ENCODE results near the gene AGBL5. TPM values are rescaled to one million over a fixed set of nuclear protein-coding genes. Genes with fewer than 3 reads are reported as not detected.

Gene AGBL5
- total RNA-seq, 1 experiment from 2014 or later = 40.0 TPM

DNA sequence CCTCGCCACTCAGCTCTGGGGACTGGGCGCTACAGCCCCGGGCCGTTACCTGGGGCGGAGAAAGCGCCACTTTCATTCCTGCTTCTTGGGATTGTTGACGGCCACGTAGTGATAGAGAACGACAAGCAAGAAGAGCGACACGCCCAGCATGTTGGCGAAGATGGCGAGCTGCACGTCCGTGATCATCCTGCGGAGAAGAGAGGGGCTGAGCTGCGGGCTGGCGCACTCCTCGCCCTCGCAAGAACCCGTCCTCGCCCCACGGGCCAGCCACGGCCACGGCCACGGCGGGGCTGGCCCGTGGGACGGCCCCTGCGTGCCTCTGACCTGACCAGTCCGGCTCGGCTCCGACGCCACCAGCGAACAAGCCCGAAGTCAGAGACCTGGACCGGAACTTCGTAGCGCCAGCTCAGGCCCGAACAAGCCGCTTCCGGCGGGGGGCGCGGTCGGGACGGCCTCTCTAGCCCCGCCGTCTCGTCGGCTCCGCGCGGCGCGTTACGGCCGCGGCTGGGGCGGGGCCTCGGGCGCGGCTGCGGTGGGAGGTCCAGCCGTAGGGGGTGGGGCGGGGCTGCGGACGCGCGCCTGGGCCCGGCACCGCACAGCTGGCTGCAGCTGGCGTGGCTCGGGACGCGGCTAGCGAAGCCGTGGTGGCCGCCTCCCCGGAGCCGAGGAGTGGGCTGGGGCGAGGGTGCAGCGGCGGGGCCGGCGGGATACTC is 20.0 kb downstream of the AGBL5 start, which contains the start of gene OST4 (continued):
- TF ChIP-seq YY1 (IDR thresholded peaks at IDR 0.05; ENCODE audit: extremely low read depth, insufficient replicate concordance, low read depth, low read length) (peak; percentile 76), ZFX (IDR thresholded peaks at IDR 0.05) (peak; percentile 55; the same call in 1 of the 2 replicates)

DNA sequence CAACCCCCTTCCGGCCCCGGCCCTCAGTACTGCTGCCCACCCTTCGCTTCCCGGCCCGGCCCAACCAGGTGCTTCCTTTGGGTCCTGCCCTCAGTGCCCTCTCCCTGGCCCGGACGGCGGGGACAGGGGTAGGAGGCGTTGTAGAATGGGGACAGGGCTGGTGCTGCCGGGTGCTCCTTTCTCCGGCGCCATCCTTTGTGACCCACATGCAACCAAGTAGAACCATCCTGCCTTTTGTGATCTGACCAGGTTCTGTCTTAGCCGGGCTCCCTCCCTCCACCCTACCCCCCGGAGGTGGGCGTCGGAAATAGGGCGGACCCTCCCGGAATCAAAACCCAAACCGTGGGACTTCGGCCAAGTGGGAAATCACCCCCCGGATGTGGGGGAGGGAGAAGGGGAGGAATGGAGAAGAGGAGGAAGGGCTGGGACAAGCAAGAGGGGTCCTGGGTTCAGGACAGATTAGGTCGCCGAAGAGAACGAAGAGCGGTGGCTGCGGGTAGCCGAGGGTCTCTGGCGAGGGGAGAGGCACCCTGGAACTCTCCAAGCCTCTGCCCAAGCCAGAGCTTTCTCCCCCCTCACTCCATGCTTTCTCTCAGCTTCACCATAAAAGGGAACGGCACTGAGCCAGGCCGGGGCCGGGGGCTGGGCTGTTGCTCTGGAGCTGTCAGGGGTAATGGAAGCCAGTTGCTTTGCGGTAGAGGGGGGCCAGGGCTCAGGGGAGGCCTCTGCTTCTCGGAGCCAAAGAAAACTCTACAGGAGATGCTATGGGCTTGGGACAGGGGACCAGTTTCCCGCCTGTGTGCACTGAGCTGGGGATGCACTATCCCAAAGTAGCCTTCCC is 20.7 kb downstream of the AGBL5 start:
- no TSS peak for BruUV-seq (replicated peaks)
- H3K27ac ChIP-seq (ENCODE audit: low read depth, low read length) = peak overlapping the region; percentile 55; the same call in 1 of the 2 replicates
- no peaks in the 10 kb centered on the region for H3K9me3 ChIP-seq (ENCODE audit: control insufficient read depth in 1 of 2, insufficient read depth in 1 of 2, low read depth in 1 of 2, low read length in 2 of 2)
- H3K9me2 ChIP-seq (ENCODE audit: insufficient read depth) = no peaks in the 10 kb centered on the region
- ChIA-PET RAD21 (ENCODE audit: low non-redundant PET in 1 of 2, low total read pairs in 2 of 2, uncharacterized antibody in 2 of 2, unreplicated experiment in 2 of 2) (no interaction called here), CTCF (interaction anchor here (0.9 to 1.3 kb wide), 7 partner anchors 9 to 221 kb away, joined by 3 to 7 read pairs (median 3); partner anchors contain the start of genes AGBL5 and KHK), POLR2A (interaction anchor here (1.4 kb wide), 2 partner anchors 9 to 21 kb away, joined by 5 to 6 read pairs; partner anchors contain the start of gene AGBL5)
- H4K20me1 ChIP-seq (ENCODE audit: insufficient read depth) = no peaks in the 10 kb centered on the region
- H2AFZ ChIP-seq (ENCODE audit: low read depth, low read length, poor library complexity, severe bottlenecking) = no peak overlapping the region
- ATAC-seq (peak; percentile 53), DNase-seq (ENCODE audit: low read depth, low spot score) (no peak)
- H3K4me2 ChIP-seq (ENCODE audit: low read length) = peak overlapping the region; percentile 89
- H3K4me3 ChIP-seq (replicated peaks in 1 of 2; ENCODE audit: low read depth in 1 of 2, low read length in 2 of 2) = peak overlapping the region; percentile 48 to 98
- H3K9ac ChIP-seq (ENCODE audit: low read length) = peak overlapping the region; percentile 89
- intact Hi-C loops (cut with micrococcal nuclease) = no loop called here
- H3K36me3 ChIP-seq (ENCODE audit: control insufficient read depth in 1 of 2, insufficient read depth in 2 of 2, low read length in 2 of 2) = peaks cover 13 to 16% of the 10 kb centered on the region in 2 experiments; a peak in 2 of 4 replicates
- H3K27me3 ChIP-seq (ENCODE audit: insufficient read depth, low read length) = no peaks in the 10 kb centered on the region
- H3K79me2 ChIP-seq (ENCODE audit: insufficient read depth, low read length) = peaks cover 33% of the 10 kb centered on the region
- H3K4me1 ChIP-seq (ENCODE audit: control insufficient read depth in 1 of 2, insufficient read depth in 2 of 2, low read length in 2 of 2) = peaks cover 7 to 18% of the 10 kb centered on the region in 2 experiments
- TF ChIP-seq ZFX (IDR thresholded peaks at IDR 0.05) (0 out of 2 replicates have a peak, but pooled peaks have one; percentile 8), FOSL1 (IDR thresholded peaks at IDR 0.05; ENCODE audit: low read depth) (no peak), SIN3A (IDR thresholded peaks at IDR 0.05; ENCODE audit: low read depth) (no peak)

DNA sequence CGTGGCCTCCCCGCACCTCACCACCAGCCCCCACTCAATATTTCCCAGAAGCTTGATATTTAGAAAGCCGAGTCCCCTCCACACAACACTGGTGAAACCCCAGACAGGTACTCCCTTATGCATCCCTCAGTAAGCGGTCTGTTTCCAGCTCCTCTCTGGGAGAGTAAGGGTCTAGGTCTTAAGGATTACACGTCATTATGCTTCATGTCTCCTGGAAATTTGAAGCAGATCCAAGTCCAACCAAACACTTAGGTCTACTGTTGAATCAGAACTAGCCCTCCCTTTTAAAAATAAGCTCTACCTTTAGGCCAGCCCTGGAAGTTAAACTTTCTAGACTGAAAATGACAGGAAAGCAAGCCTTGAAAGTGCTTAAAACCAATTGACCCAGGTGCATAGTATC is 21.5 kb downstream of the AGBL5 start:
- peaks cover 9 to 16% of the 10 kb centered on the region in 2 experiments; a peak in 2 of 4 replicates for H3K36me3 ChIP-seq (ENCODE audit: control insufficient read depth in 1 of 2, insufficient read depth in 2 of 2, low read length in 2 of 2)
- H2AFZ ChIP-seq (ENCODE audit: low read depth, low read length, poor library complexity, severe bottlenecking) = no peak overlapping the region
- no peak overlapping the region for H3K4me2 ChIP-seq (ENCODE audit: low read length)
- no peak for DNase-seq (ENCODE audit: low read depth, low spot score)
- POLR2A ChIA-PET = no interaction called here
- BruUV-seq (replicated peaks) = no TSS peak
- CTCF ChIA-PET = interaction anchor here (1.2 kb wide), 1 partner anchor 8 kb away, joined by 6 read pairs; no protein-coding TSS in a partner anchor
- no peak overlapping the region for H3K4me3 ChIP-seq (replicated peaks in 1 of 2; ENCODE audit: low read depth in 1 of 2, low read length in 2 of 2)
- H3K79me2 ChIP-seq (ENCODE audit: insufficient read depth, low read length) = peaks cover 32% of the 10 kb centered on the region
- RAD21 ChIA-PET (ENCODE audit: low non-redundant PET in 1 of 2, low total read pairs in 2 of 2, uncharacterized antibody in 2 of 2, unreplicated experiment in 2 of 2) = no interaction called here
- peaks cover 7 to 18% of the 10 kb centered on the region in 2 experiments for H3K4me1 ChIP-seq (ENCODE audit: control insufficient read depth in 1 of 2, insufficient read depth in 2 of 2, low read length in 2 of 2)
- intact Hi-C loops (cut with micrococcal nuclease) = no loop called here
- ATAC-seq = no peak
- H3K27me3 ChIP-seq (ENCODE audit: insufficient read depth, low read length) = no peaks in the 10 kb centered on the region
- H3K27ac ChIP-seq (ENCODE audit: low read depth, low read length) = no peak overlapping the region
- H3K9me3 ChIP-seq (ENCODE audit: control insufficient read depth in 1 of 2, insufficient read depth in 1 of 2, low read depth in 1 of 2, low read length in 2 of 2) = no peaks in the 10 kb centered on the region
- H4K20me1 ChIP-seq (ENCODE audit: insufficient read depth) = no peaks in the 10 kb centered on the region
- no peak for TF ChIP-seq POLR2AphosphoS5 (IDR thresholded peaks at IDR 0.05; ENCODE audit: low read depth, low read length)
- TF ChIP-seq, protein P1, sequence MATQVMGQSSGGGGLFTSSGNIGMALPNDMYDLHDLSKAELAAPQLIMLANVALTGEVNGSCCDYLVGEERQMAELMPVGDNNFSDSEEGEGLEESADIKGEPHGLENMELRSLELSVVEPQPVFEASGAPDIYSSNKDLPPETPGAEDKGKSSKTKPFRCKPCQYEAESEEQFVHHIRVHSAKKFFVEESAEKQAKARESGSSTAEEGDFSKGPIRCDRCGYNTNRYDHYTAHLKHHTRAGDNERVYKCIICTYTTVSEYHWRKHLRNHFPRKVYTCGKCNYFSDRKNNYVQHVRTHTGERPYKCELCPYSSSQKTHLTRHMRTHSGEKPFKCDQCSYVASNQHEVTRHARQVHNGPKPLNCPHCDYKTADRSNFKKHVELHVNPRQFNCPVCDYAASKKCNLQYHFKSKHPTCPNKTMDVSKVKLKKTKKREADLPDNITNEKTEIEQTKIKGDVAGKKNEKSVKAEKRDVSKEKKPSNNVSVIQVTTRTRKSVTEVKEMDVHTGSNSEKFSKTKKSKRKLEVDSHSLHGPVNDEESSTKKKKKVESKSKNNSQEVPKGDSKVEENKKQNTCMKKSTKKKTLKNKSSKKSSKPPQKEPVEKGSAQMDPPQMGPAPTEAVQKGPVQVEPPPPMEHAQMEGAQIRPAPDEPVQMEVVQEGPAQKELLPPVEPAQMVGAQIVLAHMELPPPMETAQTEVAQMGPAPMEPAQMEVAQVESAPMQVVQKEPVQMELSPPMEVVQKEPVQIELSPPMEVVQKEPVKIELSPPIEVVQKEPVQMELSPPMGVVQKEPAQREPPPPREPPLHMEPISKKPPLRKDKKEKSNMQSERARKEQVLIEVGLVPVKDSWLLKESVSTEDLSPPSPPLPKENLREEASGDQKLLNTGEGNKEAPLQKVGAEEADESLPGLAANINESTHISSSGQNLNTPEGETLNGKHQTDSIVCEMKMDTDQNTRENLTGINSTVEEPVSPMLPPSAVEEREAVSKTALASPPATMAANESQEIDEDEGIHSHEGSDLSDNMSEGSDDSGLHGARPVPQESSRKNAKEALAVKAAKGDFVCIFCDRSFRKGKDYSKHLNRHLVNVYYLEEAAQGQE (IDR thresholded peaks at IDR 0.05; ENCODE audit: low read depth) = no peak
- no peak for TF ChIP-seq SP1 (IDR thresholded peaks at IDR 0.05; ENCODE audit: low read depth)
- no peak for TF ChIP-seq EGR1 (IDR thresholded peaks at IDR 0.05; ENCODE audit: low read depth)
- no peak for TF ChIP-seq CBX3 (IDR thresholded peaks at IDR 0.05; ENCODE audit: low read depth)
- H3K9ac ChIP-seq (ENCODE audit: low read length) = no peak overlapping the region
- no peaks in the 10 kb centered on the region for H3K9me2 ChIP-seq (ENCODE audit: insufficient read depth)

All from HCT116 (cell line).